Activated naive CD8-positive, alpha-beta T cell treated with anti-CD3 and anti-CD28 coated beads for 36 hours (primary cell): Measurements from ENCODE around the gene ANKRD13A. TPM values are rescaled to one million over a fixed set of nuclear protein-coding genes. Genes with fewer than 3 reads are reported as not detected.

Source experiments
- DNase-seq: peaks from one replicate; pipeline ENCODE4 v3.0.0; 2021
- H3K27ac Mint-ChIP-seq: one replicate; pipeline ENCODE4 v1.8.0; 2022; ENCODE audit warnings: mild to moderate bottlenecking, moderate library complexity, mixed read lengths
- H3K27me3 Mint-ChIP-seq: one replicate; pipeline ENCODE4 v1.8.0; 2022; ENCODE audit warnings: mild to moderate bottlenecking, mixed read lengths
- H3K36me3 Mint-ChIP-seq: one replicate; pipeline ENCODE4 v1.8.0; 2021; ENCODE audit warnings: mild to moderate bottlenecking, mixed read lengths
- H3K4me1 Mint-ChIP-seq: one replicate; pipeline ENCODE4 v1.8.0; 2021; ENCODE audit warnings: mixed read lengths
- H3K4me3 Mint-ChIP-seq: one replicate; pipeline ENCODE4 v1.8.0; 2022; ENCODE audit warnings: mild to moderate bottlenecking, moderate library complexity, mixed read lengths
- H3K9me3 Mint-ChIP-seq: one replicate; pipeline ENCODE4 v1.8.0; 2022; ENCODE audit warnings: mixed read lengths
- total RNA-seq, 2 experiments: library from RNA; stranded (reverse); gene quantifications; one replicate each; pipeline ENCODE4 v1.2.3, GENCODE V29; 2021

Gene ANKRD13A
- total RNA-seq, 2 experiments from 2014 or later = 36.8 to 43.6 TPM

DNA sequence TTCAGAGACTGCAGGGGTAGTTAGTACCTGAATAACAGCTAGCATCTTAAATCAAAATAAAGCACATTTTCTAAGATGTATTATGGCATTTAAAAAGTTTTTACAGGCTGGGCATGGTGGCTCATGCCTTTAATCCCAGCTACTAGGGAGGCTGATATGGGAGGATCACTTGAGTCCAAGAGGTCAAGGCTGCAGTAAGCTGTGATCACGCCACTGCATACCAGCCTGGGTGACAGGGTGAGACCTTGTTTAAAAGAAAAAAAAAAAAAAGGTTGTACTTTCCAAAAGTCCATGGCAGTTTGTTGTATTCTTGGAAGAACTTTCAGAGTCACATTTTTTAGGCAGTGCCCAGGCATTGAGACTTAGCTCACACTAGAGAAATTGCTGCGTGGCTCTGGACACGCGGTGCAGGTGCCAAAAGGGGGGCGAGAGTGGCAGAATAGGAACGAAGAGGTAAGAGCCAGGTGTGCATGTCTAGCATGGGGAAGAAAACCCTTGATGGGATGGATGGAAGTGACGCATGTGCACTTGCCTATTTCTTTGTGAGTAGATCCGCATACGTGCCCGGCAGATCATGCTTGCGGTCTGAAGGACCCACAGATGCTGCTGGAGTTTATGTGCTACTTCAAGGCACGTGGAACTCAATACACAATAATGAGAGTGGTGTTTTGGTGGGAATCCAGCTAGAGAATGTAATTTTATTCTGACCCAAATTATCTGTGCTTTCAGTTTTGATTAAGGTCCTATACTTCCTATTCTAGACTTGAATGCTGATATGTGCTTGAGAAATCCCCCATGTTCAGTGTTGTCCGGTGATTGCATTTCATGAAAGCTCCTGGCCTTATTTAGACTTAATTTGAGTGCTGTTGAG lies 11.9 kb downstream of the ANKRD13A start:
- H3K27me3 Mint-ChIP-seq = no peaks in the 10 kb centered on the region
- no peak for DNase-seq
- peaks cover 47% of the 10 kb centered on the region for H3K36me3 Mint-ChIP-seq
- H3K4me1 Mint-ChIP-seq = peaks cover 68% of the 10 kb centered on the region
- peaks cover 1% of the 10 kb centered on the region for H3K9me3 Mint-ChIP-seq
- no peak overlapping the region for H3K4me3 Mint-ChIP-seq
- peak overlapping the region; percentile 69 for H3K27ac Mint-ChIP-seq

DNA sequence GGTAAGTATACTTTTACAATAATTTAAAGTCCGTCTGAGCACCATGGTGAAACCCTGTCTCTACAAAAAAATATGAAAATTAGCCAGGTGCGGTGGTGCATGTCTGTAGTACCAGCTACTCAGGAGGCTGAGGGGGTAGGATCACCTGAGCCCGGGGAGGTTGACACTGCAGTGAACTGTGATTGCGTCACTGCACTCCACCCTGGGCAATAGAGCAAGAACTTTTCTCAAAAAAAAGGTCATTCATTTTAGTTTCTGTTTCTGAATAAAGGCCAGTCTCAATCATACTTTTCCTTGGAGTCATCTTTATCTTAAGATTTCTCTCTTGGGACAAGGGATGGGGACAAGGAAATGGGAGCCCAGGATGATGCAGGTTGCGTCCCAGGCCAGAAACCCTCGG lies 12.9 kb downstream of the ANKRD13A start:
- no peak for DNase-seq
- Mint-ChIP-seq H3K9me3 (peaks cover 1% of the 10 kb centered on the region), H3K36me3 (peaks cover 37% of the 10 kb centered on the region), H3K4me3 (no peak overlapping the region), H3K4me1 (peaks cover 62% of the 10 kb centered on the region), H3K27ac (peak overlapping the region; percentile 69), H3K27me3 (no peaks in the 10 kb centered on the region)

GRCh38 chr12:110012659-110013058 lies 13.4 kb downstream of the ANKRD13A start:
- no peaks in the 10 kb centered on the region for H3K27me3 Mint-ChIP-seq
- DNase-seq = no peak
- H3K4me3 Mint-ChIP-seq = no peak overlapping the region

DNA sequence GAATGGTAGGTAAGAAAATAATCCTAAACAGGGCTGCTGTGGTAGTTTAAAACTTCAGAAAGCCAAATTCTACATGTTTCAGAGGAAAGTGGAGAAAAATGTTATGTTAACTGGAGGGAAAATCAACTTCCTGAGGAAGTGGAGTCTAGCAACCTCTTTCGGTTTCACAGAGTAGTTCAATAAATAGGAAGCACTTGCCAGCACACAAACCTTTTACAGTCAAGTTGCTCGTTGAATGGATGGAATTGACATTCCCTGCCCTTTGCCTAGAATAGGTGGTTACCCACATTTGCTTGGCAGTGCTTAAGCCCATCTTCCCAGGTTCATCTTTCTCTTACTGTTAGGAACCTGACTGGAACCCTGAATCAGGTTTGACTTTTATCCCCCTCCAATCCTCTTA lies 15.9 kb downstream of the ANKRD13A start:
- H3K27ac Mint-ChIP-seq = peak overlapping the region; percentile 83
- no peaks in the 10 kb centered on the region for H3K9me3 Mint-ChIP-seq
- no peak overlapping the region for H3K4me3 Mint-ChIP-seq
- no peaks in the 10 kb centered on the region for H3K27me3 Mint-ChIP-seq
- H3K36me3 Mint-ChIP-seq = peaks cover 29% of the 10 kb centered on the region
- H3K4me1 Mint-ChIP-seq = peaks cover 42% of the 10 kb centered on the region
- DNase-seq = no peak

More at GRCh38 chr12:110012659-110013058, 13.4 kb downstream of the ANKRD13A start:
- Mint-ChIP-seq H3K9me3 (peaks cover 1% of the 10 kb centered on the region), H3K27ac (peak overlapping the region; percentile 69), H3K4me1 (peaks cover 62% of the 10 kb centered on the region), H3K36me3 (peaks cover 33% of the 10 kb centered on the region)

DNA sequence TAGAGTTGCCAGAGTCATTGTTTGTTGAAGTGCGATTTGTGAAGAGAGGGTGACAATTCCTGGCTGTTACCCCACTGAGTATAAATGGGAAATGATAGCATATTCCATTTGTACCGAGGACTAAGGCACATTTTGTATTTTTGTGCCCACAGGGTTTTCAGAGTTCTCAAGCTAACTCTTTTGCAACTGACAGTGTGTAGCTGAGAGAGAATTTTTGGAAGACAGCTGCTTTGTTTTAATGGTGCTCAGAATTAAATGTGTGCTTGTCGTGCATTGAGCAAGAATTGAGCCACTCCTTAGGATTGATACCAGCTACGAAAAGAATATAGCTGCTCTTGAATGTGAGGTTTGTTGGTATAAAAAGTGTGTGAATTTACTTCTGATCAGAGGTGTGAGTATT lies 21.7 kb downstream of the ANKRD13A start:
- H3K9me3 Mint-ChIP-seq = no peaks in the 10 kb centered on the region

GRCh38 chr12:110023059-110023980 lies 24.1 kb downstream of the ANKRD13A start:
- no peaks in the 10 kb centered on the region for H3K9me3 Mint-ChIP-seq
- no peak for DNase-seq
- peaks cover 11% of the 10 kb centered on the region for H3K36me3 Mint-ChIP-seq
- H3K4me1 Mint-ChIP-seq = peaks cover 8% of the 10 kb centered on the region
- no peak overlapping the region for H3K4me3 Mint-ChIP-seq
- H3K27me3 Mint-ChIP-seq = no peaks in the 10 kb centered on the region
- no peak overlapping the region for H3K27ac Mint-ChIP-seq

More for the DNA sequence above, 21.7 kb downstream of the ANKRD13A start:
- peaks cover 4% of the 10 kb centered on the region for H3K4me1 Mint-ChIP-seq
- peaks cover 11% of the 10 kb centered on the region for H3K36me3 Mint-ChIP-seq
- H3K4me3 Mint-ChIP-seq = no peak overlapping the region
- no peaks in the 10 kb centered on the region for H3K27me3 Mint-ChIP-seq
- DNase-seq = no peak
- no peak overlapping the region for H3K27ac Mint-ChIP-seq

GRCh38 chr12:110024051-110024450 lies 24.8 kb downstream of the ANKRD13A start:
- Mint-ChIP-seq H3K27me3 (no peaks in the 10 kb centered on the region), H3K4me1 (peaks cover 8% of the 10 kb centered on the region), H3K36me3 (peaks cover 11% of the 10 kb centered on the region), H3K27ac (no peak overlapping the region), H3K9me3 (no peaks in the 10 kb centered on the region), H3K4me3 (no peak overlapping the region)
- DNase-seq = no peak

DNA sequence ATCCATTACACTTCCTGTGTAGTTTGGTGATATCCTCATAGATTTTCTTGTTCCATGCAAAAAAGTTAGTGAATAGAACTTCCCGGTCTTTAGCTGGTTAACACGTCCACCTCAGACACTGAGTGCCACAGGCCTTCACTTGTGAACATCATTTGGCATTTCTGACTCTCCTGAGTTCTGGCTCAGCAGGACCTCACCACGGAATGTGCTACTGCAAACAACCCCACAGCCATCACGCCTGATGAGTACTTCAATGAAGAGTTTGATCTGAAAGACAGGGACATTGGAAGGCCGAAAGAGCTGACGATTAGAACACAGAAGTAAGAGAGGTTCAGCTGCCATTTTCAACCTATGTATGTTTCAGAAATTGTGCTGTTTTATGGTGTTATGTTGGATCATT lies 29.1 kb downstream of the ANKRD13A start:
- H3K27ac Mint-ChIP-seq = no peak overlapping the region

DNA sequence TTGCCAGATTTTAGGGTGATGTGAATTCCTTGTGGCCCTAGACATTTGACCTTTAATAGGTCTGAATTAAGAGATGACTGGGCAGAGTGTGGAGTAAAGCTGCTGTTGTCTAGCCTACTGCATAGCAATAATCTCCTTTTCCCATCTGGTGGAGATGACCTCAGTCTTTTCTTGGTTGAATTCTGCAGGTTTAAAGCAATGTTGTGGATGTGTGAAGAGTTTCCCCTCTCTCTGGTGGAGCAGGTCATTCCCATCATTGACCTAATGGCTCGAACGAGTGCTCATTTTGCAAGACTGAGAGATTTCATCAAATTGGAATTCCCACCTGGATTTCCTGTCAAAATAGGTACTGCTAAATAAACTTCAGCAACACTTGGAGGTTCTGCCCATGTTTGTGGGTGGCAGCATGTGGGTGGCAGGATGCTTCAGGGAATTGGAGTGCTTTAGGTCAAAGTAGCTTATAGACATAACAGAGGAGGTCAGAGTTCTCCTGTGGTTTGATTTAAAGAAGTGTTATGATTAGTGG lies 30.1 kb downstream of the ANKRD13A start:
- peaks cover 2% of the 10 kb centered on the region for H3K36me3 Mint-ChIP-seq
- H3K27me3 Mint-ChIP-seq = no peaks in the 10 kb centered on the region

More for the DNA sequence above, 29.1 kb downstream of the ANKRD13A start:
- Mint-ChIP-seq H3K36me3 (peaks cover 5% of the 10 kb centered on the region), H3K4me3 (no peak overlapping the region), H3K9me3 (no peaks in the 10 kb centered on the region), H3K27me3 (no peaks in the 10 kb centered on the region), H3K4me1 (peaks cover 10% of the 10 kb centered on the region)
- no peak for DNase-seq

DNA sequence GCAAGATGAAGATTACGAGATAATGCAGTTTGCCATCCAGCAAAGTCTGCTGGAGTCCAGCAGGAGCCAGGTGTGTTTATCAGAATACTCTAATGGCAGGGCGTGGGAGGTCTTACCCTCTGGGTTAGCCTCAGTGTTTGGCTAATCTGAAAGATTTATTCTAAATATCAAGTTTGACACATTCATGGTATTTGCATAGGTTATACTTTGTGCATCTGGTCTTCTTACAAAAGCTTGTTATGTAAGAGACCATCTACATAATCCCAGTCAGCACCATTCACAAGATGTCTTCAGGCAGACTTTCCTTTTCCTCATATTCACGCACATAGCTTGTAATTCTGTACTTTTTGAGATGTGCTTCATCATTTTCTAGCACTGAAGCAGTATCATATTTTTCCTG lies 34.7 kb downstream of the ANKRD13A start:
- H3K36me3 Mint-ChIP-seq = peaks cover 14% of the 10 kb centered on the region
- peaks cover 7% of the 10 kb centered on the region for H3K4me1 Mint-ChIP-seq
- no peak overlapping the region for H3K4me3 Mint-ChIP-seq
- no peak for DNase-seq
- no peaks in the 10 kb centered on the region for H3K27me3 Mint-ChIP-seq
- no peaks in the 10 kb centered on the region for H3K9me3 Mint-ChIP-seq
- peak overlapping the region; percentile 21 for H3K27ac Mint-ChIP-seq

More for the DNA sequence above, 30.1 kb downstream of the ANKRD13A start:
- no peak overlapping the region for H3K27ac Mint-ChIP-seq
- peaks cover 10% of the 10 kb centered on the region for H3K4me1 Mint-ChIP-seq
- H3K9me3 Mint-ChIP-seq = no peaks in the 10 kb centered on the region
- no peak overlapping the region for H3K4me3 Mint-ChIP-seq
- DNase-seq = no peak

DNA sequence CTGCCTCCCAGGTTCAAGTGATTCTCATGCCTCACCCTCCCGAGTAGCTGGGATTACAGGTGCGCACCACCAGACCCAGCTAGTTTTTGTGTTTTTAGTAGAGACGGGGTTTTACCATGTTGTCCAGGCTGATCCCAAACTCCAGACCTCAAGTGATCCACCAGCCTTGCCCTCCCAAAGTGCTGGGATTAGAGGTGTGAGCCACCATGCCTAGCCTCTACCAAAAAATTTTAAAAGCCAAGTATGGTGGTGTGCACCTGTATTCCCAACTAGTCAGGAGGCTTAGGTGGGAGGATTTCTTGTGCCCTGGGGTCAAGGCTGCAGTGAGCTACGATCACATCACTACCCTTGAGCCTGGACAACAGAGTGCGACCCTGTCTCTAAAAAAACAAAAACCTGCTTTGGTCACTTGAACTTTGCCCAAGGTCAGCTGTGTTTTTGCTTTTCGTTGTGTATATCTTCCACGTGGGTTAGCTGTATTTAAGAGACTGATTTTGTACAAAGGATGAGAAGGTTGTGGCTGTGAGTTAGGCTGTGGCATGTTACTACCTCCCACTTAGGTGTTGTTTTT lies 36.4 kb downstream of the ANKRD13A start:
- no peak for DNase-seq
- Mint-ChIP-seq H3K9me3 (no peaks in the 10 kb centered on the region), H3K36me3 (peaks cover 21% of the 10 kb centered on the region), H3K4me3 (no peak overlapping the region), H3K27ac (no peak overlapping the region), H3K27me3 (no peaks in the 10 kb centered on the region), H3K4me1 (peaks cover 20% of the 10 kb centered on the region)

- peaks cover 27% of the 10 kb centered on the region for H3K36me3 Mint-ChIP-seq
- H3K4me3 Mint-ChIP-seq = no peak overlapping the region
- no peak overlapping the region for H3K27ac Mint-ChIP-seq
- DNase-seq = no peak
- H3K9me3 Mint-ChIP-seq = no peaks in the 10 kb centered on the region
- no peaks in the 10 kb centered on the region for H3K27me3 Mint-ChIP-seq
- peaks cover 25% of the 10 kb centered on the region for H3K4me1 Mint-ChIP-seq
These were observed 38.1 kb downstream of the ANKRD13A start for GRCh38 chr12:110037315-110037714.

- Mint-ChIP-seq H3K36me3 (peaks cover 32% of the 10 kb centered on the region), H3K9me3 (no peaks in the 10 kb centered on the region), H3K4me3 (no peak overlapping the region)
These were observed 39.5 kb downstream of the ANKRD13A start for GRCh38 chr12:110038741-110039084.

DNA sequence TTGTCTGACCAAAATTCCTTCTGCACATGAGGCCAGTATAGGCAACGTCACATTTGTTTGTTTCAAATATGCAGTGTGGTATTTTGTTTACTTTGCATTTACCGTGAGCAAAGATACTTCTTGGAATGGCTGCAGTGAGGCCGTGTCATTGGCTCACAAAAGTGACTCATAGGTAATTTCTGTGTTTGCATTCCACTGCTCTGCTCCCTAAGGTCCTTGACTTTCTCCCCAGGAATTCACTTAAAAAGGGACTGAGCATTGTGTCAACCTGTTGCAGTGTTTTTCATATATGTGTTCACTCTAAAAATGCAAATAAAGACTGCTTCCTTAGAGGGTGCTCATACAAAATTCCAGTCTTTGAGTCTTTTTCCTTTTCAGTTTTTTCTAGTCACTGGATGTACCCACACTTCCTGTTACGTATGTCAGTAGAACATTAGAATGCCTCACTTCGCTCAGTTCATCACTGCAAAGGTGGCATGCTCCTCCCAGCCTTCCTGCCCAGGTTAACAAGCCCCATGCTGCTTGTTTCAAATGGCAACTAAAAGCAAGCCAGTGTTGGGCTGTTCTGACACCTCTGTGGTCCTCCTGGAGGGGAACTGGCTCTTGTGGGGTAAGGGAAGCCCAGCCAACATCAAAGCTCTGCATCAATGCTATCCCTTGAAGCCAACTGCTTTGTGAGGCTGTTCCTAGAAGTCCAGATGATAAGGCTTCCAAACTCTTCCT lies 40.0 kb downstream of the ANKRD13A start:
- Mint-ChIP-seq H3K4me1 (peaks cover 30% of the 10 kb centered on the region), H3K27ac (peak overlapping the region; percentile 88), H3K9me3 (no peaks in the 10 kb centered on the region), H3K36me3 (peaks cover 32% of the 10 kb centered on the region), H3K4me3 (no peak overlapping the region), H3K27me3 (no peaks in the 10 kb centered on the region)
- peak; percentile 12 for DNase-seq

More at GRCh38 chr12:110038741-110039084, 39.5 kb downstream of the ANKRD13A start:
- H3K27me3 Mint-ChIP-seq = no peaks in the 10 kb centered on the region
- peak overlapping the region; percentile 68 for H3K27ac Mint-ChIP-seq
- no peak for DNase-seq
- peaks cover 30% of the 10 kb centered on the region for H3K4me1 Mint-ChIP-seq
